PC-3 (cell line): Measurements from ENCODE around the gene COMT. TPM values are rescaled to one million over a fixed set of nuclear protein-coding genes. Genes with fewer than 3 reads are reported as not detected.

Source experiments
- ATAC-seq: fragments of 200-7000 bp; cut with Tn5 transposase; 2 replicates; pipeline ENCODE4 v1.9.1; 2020; ENCODE audit warnings: mild to moderate bottlenecking, moderate library complexity
- BruUV-seq: library from RNA; stranded (reverse); fragments of 400-500 nt; replicated peaks from 2 replicates; lab custom pipeline; 2021; lab: Mats Ljungman, UMichigan
- CTCF ChIA-PET: fragments of 300-600 bp; sonication (Branson Sonifier 250); formaldehyde crosslinking; loops from one replicate; lab custom pipeline; 2022; ENCODE audit warnings: antibody characterized with exemption; lab: Charles Lee
- POLR2A ChIA-PET: fragments of 300-600 bp; sonication (Branson Sonifier 250); formaldehyde crosslinking; loops from one replicate; lab custom pipeline; 2022; ENCODE audit warnings: antibody characterized with exemption; ENCODE audit not compliant: unreplicated experiment; lab: Charles Lee
- DNase-seq: peaks from one replicate; pipeline ENCODE4 v3.0.0-alpha.2; 2015
- H2AFZ ChIP-seq: fragments of 300-600 bp; sonication (generic); 2 replicates; pipeline ENCODE4 v1.6.0; 2016; ENCODE audit warnings: antibody characterized with exemption, low read length
- H3F3A ChIP-seq: fragments of 300-600 bp; sonication (generic); one replicate; pipeline ENCODE4 v1.6.0; 2017; ENCODE audit warnings: antibody characterized with exemption, low read length, control low read depth, mild to moderate bottlenecking; ENCODE audit not compliant: unreplicated experiment
- H3K27ac ChIP-seq: fragments of 300-600 bp; sonication (generic); 2 replicates; pipeline ENCODE4 v1.5.1; 2016; ENCODE audit warnings: mild to moderate bottlenecking, low read length
- H3K27me3 ChIP-seq: fragments of 300-600 bp; sonication (generic); 2 replicates; pipeline ENCODE4 v1.6.1; 2016; ENCODE audit warnings: low read length, mixed read lengths
- H3K36me3 ChIP-seq: fragments of 300-600 bp; sonication (generic); 2 replicates; pipeline ENCODE4 v1.6.1; 2016; ENCODE audit warnings: low read depth, mixed run types, low read length, mixed read lengths
- H3K4me1 ChIP-seq: fragments of 300-600 bp; sonication (generic); 2 replicates; pipeline ENCODE4 v1.5.1; 2016; ENCODE audit warnings: low read length; ENCODE audit not compliant: insufficient read depth
- H3K4me2 ChIP-seq: fragments of 300-600 bp; sonication (generic); 2 replicates; pipeline ENCODE4 v1.6.0; 2016; ENCODE audit warnings: low read length
- H3K4me3 ChIP-seq: fragments of 300-600 bp; sonication (generic); 2 replicates; pipeline ENCODE4 v1.5.1; 2016; ENCODE audit warnings: mild to moderate bottlenecking, low read length, mixed read lengths
- H3K79me2 ChIP-seq: fragments of 300-600 bp; sonication (generic); 2 replicates; pipeline ENCODE4 v1.6.1; 2017; ENCODE audit warnings: low read length, mixed read lengths
- H3K9ac ChIP-seq: fragments of 300-600 bp; sonication (generic); 2 replicates; pipeline ENCODE4 v1.6.0; 2016; ENCODE audit warnings: mild to moderate bottlenecking, low read length
- H3K9me2 ChIP-seq: fragments of 300-600 bp; sonication (generic); replicated peaks from 2 replicates; pipeline ENCODE4 v1.6.1; 2016; ENCODE audit warnings: mixed run types, low read length, mixed read lengths
- H3K9me3 ChIP-seq: fragments of 300-600 bp; sonication (generic); 2 replicates; pipeline ENCODE4 v1.6.1; 2016; ENCODE audit warnings: low read length, mixed read lengths
- H4K20me1 ChIP-seq: fragments of 300-600 bp; sonication (generic); 2 replicates; pipeline ENCODE4 v1.6.1; 2016; ENCODE audit warnings: low read length, mixed read lengths
- EZH2 ChIP-seq: fragments of 300-600 bp; sonication (generic); IDR thresholded peaks from one replicate; pipeline ENCODE4 v1.6.1; 2017; ENCODE audit warnings: antibody characterized with exemption, mild to moderate bottlenecking, low read length; ENCODE audit not compliant: unreplicated experiment
- EZH2phosphoT487 ChIP-seq: fragments of 300-600 bp; sonication (generic); IDR thresholded peaks from 2 replicates; pipeline ENCODE4 v1.6.1; 2018; ENCODE audit warnings: mild to moderate bottlenecking, antibody characterized with exemption, low read length, borderline replicate concordance
- intact Hi-C: fragments of 100-400 bp; cut with micrococcal nuclease; formaldehyde crosslinking; loops from 2 replicates; pipeline ENCODE4 v1.9.0; 2023
- total RNA-seq: library from RNA; depleted of rRNA; stranded (reverse); fragments of >200 nt; gene quantifications from 2 replicates; pipeline ENCODE4 v1.2.3, GENCODE V29; 2014
- TF ChIP-seq, protein P1 (sequence below): fragments of 300-600 bp; sonication (generic); conservative IDR thresholded peaks from 2 replicates; pipeline ENCODE4 v1.5.1; 2017; ENCODE audit warnings: antibody characterized with exemption, low read depth, mild to moderate bottlenecking, low read length

Gene COMT
- total RNA-seq, 1 experiment from 2014 or later, result 204 TPM

- TF ChIP-seq EZH2phosphoT487 (no peak), EZH2 (no peak)
- TF ChIP-seq, protein P1, sequence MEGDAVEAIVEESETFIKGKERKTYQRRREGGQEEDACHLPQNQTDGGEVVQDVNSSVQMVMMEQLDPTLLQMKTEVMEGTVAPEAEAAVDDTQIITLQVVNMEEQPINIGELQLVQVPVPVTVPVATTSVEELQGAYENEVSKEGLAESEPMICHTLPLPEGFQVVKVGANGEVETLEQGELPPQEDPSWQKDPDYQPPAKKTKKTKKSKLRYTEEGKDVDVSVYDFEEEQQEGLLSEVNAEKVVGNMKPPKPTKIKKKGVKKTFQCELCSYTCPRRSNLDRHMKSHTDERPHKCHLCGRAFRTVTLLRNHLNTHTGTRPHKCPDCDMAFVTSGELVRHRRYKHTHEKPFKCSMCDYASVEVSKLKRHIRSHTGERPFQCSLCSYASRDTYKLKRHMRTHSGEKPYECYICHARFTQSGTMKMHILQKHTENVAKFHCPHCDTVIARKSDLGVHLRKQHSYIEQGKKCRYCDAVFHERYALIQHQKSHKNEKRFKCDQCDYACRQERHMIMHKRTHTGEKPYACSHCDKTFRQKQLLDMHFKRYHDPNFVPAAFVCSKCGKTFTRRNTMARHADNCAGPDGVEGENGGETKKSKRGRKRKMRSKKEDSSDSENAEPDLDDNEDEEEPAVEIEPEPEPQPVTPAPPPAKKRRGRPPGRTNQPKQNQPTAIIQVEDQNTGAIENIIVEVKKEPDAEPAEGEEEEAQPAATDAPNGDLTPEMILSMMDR, result no peak
- Histone ChIP-seq H2AFZ (no peak overlapping the region), H3F3A (no peaks in the 10 kb centered on the region), H3K36me3 (no peaks in the 10 kb centered on the region), H3K9me2 (no peaks in the 10 kb centered on the region), H3K27me3 (no peaks in the 10 kb centered on the region), H3K9ac (no peak overlapping the region), H3K27ac (no peak overlapping the region), H4K20me1 (no peaks in the 10 kb centered on the region), H3K4me1 (peaks cover 9% of the 10 kb centered on the region; the same call in 1 of the 2 replicates), H3K4me3 (no peak overlapping the region), H3K79me2 (no peaks in the 10 kb centered on the region), H3K4me2 (no peak overlapping the region), H3K9me3 (no peaks in the 10 kb centered on the region)
- ATAC-seq (no peak), DNase-seq (no peak)
- intact Hi-C loops, result no loop called here
- no TSS peak for BruUV-seq
- POLR2A ChIA-PET, result no interaction called here
- CTCF ChIA-PET, result no interaction called here
Measured at GRCh38 chr22:19977296-19978243, 36.0 kb downstream of the COMT start.

DNA sequence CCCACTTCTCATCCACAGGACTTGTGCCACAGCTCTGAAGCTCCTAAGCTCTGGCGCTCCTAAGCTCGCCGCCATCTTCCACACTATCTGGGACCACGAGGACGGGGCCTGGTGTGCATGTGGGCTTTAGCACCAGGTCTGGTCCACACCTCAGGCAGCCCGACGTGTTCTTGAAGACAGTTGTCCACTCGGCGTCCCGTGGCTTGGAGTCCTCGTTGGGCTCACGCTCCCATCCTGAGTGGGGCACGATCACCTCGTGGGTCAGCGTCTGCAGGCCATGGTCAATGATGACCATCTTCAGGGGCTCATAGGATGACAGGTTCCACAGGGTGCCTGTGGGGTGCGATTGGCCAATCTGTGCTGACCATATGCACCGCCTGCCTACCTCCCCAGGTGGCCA lies 37.2 kb downstream of the COMT start:
- H3K79me2 ChIP-seq, result no peaks in the 10 kb centered on the region
- H3K4me2 ChIP-seq, result no peak overlapping the region
- no peak for DNase-seq
- no peak overlapping the region for H2AFZ ChIP-seq
- no peaks in the 10 kb centered on the region for H3K9me3 ChIP-seq
- intact Hi-C loops, result no loop called here
- ATAC-seq, result no peak
- no TSS peak for BruUV-seq
- no peaks in the 10 kb centered on the region for H3K27me3 ChIP-seq
- peaks cover 9% of the 10 kb centered on the region; the same call in 1 of the 2 replicates for H3K4me1 ChIP-seq
- ChIA-PET CTCF (no interaction called here), POLR2A (no interaction called here)
- no peaks in the 10 kb centered on the region for H3F3A ChIP-seq
- TF ChIP-seq EZH2phosphoT487, result no peak
- TF ChIP-seq EZH2, result no peak
- TF ChIP-seq, protein P1, result no peak
- no peaks in the 10 kb centered on the region for H3K36me3 ChIP-seq
- H3K4me3 ChIP-seq, result no peak overlapping the region
- no peaks in the 10 kb centered on the region for H4K20me1 ChIP-seq
- H3K27ac ChIP-seq, result no peak overlapping the region
- no peak overlapping the region for H3K9ac ChIP-seq
- H3K9me2 ChIP-seq, result no peaks in the 10 kb centered on the region
